ENCODE data around the gene ATP6AP2. TPM values are rescaled to one million over a fixed set of nuclear protein-coding genes. Genes with fewer than 3 reads are reported as not detected.

The ATP6AP2 gene, protein sequence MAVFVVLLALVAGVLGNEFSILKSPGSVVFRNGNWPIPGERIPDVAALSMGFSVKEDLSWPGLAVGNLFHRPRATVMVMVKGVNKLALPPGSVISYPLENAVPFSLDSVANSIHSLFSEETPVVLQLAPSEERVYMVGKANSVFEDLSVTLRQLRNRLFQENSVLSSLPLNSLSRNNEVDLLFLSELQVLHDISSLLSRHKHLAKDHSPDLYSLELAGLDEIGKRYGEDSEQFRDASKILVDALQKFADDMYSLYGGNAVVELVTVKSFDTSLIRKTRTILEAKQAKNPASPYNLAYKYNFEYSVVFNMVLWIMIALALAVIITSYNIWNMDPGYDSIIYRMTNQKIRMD
- 100 to 1,000 TPM in 1 of 2 donors, 10 to 100 TPM in 1; 96.6 to 104 TPM for total RNA-seq

DNA sequence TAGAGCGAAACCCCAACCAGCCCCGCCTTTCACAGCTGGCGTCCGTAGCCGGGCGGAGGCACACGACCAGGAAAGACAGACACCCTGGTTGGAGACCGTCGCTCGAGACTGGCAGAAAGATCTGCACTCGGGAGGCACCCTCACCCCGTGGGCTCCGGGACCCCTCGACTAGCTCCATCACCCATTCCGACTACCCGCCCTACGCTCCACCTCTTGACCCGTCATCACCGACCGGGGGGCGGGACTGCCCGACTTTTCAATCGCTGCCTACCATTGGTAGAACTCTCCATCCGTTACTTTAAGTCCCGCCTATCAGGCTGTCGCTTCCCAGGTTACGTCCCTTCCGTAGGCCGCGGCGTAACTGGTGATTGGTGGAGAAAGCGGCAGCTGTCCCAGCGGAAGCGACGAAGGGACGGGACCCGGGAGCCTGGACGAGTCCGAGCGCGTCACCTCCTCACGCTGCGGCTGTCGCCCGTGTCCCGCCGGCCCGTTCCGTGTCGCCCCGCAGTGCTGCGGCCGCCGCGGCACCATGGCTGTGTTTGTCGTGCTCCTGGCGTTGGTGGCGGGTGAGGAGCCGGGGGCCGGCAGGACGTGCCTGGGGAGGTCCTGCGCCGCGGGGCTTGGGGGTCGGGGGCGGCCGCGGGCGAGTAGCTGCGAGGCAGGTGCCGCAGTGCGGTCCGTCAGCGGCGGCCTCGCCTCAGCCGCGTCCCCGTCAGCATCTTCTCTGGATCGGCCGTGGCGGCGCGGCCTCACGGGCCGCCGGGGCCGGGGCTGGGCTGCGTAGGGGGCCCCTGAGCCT, at the start of gene ATP6AP2:
Gene ATP6AP2, plus strand, starts transcription at position 434 of the 799 bp plus-strand sequence. Its CDS starts 96 bp downstream, at position 530.

DNA sequence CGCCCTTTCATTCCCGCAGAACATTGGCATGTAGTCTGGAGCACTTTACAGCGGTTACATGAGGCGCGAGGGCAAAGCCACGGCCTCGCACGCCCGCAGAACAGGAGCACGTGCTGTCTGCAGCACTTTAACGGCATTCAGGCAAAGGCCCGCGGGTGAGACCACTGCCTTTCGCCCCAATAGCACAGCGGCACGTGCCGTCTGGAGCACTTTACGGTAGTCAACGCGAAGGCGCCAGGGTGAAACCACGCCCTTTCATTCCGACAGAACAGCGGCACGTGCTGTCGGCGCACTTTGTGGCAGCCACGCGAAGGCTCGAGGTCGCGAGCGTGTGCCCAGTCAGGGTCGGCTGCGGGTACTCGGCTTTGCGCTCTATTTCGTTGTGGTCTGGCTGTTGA, 42.4 kb downstream of the ATP6AP2 start, which contains the start of gene MPC1L:
Gene MPC1L, plus strand, starts transcription at position 290 of the 398 bp plus-strand sequence. CDS start 138 bp downstream, outside the sequence.

DNA sequence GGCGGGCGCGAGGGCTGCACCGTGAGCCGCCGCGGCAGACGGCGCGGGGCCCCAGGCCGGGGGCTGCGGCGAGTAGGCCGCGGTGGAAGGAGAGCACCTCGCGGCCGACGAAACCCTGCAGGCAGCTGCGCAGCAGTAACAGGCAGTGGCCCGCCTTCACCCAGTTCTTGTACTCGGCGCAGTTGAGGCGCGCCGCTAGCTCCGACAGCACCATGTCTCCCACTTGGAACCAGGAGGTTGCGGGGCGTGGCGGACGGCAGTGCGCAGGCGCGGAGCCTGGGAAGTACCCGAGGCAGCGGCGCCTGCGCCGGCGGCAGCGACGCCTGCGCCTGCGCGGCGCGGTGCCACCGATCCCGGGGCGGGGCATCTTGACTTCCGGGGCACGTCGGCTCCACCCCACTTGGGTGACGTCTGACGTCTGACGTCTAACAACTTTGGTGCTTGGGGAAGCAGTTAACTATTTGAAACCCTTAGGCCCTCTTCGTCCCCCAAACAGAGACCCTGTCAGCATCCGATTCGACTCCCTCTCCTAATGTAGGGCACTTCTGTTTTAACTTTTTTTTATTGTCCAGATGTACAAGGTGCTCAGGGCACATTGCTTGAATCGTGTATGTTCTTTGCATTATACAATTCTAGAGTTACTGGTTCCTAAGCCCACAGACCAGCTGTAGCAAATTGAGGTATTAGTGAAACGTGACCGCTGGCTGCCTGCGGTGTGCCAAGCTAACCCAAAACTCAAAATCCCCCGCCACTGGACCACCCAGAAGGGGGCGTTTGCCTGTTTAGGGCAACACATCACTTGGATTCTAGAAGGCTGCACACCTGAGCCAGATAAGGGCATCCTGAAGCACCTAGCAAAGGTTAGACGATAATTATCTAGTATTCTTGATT, 66.8 kb downstream of the ATP6AP2 start, which contains the start of gene CXorf38:
Gene CXorf38, minus strand, starts transcription at position 255 of the 891 bp plus-strand sequence. Its CDS starts 41 bp downstream, at position 214.

Small RNA genes lying within 50 kb of the gene (small RNA-seq; reads per million reads assigned to genes)
- 0 reads per million in 2 donors for gene RNU7-164P

Other genes with a start within 250 kb of the ATP6AP2 start
- gene MPC1L, start 42.5 kb downstream of the ATP6AP2 start, total RNA-seq, result not detected
- gene CXorf38, start 66.6 kb downstream of the ATP6AP2 start, total RNA-seq, result 10 to 100 TPM; 17.2 to 20.0 TPM
- gene MED14, start 154.6 kb downstream of the ATP6AP2 start, total RNA-seq, result 10 to 100 TPM; 21.0 to 25.0 TPM